GM19372 (cell line): ENCODE data around the gene KLK15.

Experiments used
- ATAC-seq: cut with Tn5 transposase; IDR thresholded peaks from one replicate; pipeline ENCODE4 v1.9.1; 2021; ENCODE audit warnings: mild to moderate bottlenecking, low read depth, moderate library complexity; ENCODE audit not compliant: unreplicated experiment

The KLK15 gene

DNA sequence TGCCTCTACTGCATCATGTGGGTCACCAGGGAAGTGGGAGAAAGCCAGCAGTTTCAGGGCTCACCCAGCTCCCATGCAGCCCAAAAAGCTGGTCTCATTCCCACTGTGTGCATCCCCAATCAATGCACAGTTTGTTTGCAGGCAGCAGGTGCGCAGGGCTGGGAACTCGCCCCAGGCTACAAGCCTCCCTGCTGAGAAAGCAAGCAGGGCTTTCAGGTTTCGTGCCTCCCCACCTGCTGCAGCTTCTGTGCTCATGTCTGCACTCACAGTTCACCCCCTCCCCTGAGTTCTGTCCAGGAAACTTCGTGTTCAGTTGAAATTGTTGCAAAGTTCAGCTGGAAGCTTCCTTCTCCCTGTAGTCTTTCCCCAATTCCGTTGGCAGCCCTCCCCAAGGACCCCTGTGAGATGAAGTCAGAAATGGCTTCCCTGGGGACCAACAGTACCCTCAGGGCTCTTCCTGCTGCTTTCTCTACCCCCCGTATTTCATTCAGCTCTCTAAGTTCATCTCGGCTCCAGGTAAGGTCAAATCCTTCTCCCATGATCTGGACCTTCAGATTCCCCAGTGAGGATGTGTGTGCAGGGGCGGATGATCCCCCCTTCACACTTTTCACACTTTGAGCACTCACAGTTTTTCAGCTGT, 11.0 kb upstream of the KLK15 start:
- ATAC-seq, result no peak

DNA sequence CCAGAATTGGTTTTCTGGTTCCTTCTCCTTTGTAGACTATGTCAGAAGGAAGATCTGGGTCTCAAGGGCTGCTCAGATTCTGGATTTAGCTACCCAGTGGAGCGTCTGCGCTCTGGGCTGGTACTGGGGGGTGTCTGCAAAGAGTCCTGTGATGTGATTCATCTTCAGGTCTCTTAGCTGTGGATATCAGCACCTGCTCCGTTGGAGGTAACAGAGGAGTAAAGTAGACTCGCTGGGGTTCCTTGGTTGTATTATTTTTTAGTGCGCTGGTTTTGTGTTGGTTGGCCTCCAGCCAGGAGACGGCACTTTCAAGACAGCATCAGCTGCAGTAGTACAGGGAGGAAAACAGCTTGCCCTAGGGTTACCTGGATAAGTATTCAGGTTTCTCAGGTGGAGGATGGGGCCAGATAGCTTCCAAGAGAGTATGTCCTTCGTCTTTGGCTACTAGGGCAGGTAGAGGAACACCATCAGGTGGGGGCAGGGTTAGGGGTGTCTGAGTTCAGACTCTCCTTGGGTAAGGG, 10.4 kb upstream of the KLK15 start:
- ATAC-seq, result no peak

DNA sequence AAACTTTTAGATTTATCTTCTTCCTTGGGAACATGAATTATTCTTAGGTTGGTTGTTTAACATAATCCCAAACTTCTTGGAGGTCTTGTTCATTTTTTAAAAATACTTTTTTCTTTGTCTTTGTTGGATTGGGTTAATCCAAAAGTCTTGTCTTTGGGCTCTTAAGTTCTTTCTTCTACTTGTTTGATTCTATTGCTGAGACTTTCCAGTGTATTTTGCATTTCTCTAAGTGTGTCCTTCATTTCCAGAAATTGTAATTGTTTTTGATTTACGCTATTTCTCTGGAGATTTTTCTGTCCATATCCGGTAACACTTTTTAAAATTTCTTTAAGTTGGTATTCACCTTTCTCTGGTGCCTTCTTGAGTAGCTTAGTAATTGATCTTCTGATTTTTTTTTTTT, 9.8 kb upstream of the KLK15 start:
- no peak for ATAC-seq

DNA sequence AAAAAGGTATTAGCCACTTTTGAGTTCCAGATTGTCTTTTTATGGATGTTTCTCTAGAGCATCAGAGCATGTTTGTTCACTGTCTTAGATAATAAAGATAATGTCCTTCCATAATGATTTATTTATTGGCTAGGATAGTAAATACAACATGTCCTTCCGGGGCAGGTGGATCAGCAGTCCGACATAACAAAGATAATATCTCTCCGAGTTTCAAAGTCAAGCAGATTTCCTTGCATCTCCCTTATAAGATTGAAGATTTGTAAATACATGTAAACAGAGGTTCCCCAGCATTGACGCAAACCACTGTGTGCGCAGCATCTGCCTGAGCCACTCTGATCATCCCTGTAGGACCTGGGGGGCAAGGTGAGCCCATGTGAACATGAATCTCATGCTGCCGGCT, 8.8 kb upstream of the KLK15 start:
- no peak for ATAC-seq

DNA sequence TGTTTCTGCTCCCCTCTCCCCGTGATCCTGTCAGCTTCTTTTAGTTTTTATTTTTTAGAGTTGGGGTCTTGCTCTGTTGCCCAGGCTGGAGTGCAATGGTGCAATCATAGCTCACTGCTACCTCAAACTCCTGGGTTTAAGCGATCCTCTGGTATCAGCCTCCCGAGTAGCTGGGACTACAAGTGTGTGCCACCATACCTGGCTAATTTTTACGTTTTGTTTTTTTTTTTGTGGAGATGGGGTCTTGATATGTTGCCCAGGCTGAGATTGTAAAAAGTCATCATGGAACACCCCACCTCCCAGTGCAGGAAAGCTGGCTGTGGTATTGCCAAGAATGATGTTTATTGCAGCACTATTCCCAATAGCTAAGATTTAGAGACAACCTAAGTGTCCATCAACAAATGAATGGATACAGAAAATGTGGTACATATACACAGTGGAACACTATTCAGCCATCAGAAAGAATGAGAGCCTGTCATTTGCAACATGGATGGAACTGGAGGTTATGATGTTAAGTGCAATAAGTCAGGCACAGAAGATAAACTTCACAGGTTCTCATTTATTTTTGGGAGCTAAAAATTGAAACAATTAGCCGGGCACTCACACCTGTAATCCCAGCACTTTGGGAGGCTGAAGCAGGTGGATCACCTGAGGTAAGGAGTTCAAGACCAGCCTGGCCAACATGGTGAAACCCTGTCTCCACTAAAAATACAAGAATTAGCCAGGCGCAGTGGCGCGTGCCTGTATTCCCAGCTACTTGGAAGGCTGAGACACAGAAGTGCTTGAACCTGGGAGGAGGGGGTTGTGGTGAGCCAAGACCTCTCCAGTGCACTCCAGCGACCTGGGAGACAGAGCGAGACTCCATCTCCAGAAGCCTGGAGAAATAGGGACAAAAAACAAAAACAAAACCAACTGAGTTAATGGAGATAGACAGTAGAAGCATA, 6.6 kb upstream of the KLK15 start:
- no peak for ATAC-seq

DNA sequence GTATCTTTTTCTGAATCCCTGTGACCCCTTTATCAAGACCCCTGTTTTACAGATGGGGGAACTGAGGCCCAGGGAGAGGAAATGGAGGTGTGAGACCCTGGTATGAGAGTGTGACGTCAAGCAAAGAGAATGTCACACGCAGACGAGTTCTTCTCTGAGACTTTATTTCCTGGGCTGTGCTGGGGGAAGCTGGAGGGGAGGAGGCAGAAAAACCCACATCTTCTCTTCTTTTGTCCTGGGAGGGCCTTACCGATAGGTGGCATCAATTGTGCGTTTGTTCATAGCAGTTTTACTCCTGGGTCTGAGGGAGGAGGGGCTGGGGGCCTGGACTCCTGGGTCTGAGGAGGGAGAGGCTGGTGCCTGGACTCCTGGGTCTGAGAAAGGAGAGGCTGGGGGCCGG, 4.9 kb upstream of the KLK15 start:
- ATAC-seq, result no peak

DNA sequence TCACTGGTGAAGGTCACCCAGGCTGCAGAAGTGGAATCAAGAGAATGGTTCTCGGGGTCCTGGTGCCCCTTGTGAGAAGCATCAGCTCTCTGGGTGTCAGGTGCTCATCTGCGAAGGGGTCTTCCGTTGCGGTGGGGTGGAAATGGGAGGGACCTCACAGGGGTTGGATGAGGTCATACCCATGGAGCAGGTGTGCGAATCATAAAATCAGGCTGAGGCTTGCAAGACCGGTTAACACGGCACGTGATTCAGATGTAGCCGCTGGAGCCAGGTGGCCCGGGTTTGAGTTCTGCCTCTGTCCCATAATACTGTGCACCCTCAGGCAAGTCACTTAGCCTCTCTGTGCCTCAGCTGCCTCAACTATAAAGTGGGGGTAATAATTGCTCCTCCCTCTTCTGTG, 3.9 kb upstream of the KLK15 start:
- no peak for ATAC-seq

DNA sequence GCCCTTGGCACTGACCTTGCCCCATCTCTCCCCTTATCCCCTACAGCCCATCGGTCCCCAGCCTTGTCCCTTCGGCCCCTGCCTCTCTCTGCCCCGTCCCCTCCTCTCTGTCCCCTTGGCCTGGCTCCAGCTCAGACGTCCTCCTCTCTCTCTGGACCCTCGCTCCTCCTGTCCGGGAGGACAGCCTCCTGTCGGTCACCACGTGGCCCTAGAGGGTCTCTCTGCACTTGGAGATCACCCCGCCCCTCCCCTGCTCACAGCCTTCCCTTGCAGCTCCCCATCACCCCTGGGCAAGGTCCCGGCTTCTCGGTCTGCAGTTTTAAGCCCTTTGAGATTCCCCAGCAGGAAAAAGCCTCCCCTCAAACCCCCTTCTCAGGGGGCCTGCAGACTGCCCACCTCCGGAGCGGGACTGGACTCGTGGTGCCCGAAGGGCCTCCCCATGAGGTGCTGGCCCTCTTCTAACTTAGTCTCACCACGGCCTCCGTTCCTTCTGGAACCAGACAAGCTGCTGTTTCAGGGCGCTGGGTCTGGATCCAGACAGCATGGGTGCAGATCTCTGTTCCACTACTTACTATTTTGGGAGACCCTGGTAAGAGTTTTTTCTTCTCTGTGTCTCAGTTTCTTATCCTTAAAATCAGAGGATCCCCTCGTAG, 3.3 kb upstream of the KLK15 start:
- ATAC-seq, result no peak

DNA sequence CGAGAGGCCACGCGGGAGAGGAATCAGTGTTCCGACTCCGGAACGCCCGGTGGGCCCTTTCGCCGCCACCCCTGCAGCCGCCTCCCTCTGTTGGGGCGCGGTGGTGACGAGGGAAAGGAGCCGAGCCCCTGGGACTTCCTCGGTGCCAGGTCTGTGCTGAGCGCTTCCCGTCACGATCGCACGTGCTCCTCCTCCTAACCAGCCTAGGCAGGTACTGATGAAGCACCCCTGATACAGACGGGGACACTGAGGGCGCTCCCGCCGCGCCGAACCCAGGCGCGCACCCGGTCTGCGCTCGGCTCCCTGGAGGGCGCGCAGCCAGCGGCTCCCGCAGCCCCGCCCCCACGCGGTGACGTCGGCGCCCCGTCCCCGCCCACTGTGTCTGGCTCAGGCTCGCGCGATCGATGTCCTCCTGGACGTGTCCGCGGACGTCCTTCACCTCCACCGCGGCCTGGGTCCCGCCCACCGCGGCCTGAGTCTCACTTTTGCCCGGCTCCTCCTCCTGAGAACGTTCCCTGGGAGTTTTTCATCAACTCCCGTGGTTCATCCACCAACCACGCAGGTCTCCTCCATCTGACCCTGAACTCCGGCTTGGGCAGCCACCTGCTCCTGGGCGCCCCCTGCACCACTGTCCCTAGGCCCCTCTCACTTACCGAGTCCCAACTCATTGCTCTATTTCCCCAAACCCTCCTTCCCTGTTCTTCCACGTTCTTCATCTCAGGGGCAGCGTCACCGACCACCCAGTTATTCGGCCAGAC, 2.6 kb upstream of the KLK15 start:
- ATAC-seq, result peak; percentile 84

DNA sequence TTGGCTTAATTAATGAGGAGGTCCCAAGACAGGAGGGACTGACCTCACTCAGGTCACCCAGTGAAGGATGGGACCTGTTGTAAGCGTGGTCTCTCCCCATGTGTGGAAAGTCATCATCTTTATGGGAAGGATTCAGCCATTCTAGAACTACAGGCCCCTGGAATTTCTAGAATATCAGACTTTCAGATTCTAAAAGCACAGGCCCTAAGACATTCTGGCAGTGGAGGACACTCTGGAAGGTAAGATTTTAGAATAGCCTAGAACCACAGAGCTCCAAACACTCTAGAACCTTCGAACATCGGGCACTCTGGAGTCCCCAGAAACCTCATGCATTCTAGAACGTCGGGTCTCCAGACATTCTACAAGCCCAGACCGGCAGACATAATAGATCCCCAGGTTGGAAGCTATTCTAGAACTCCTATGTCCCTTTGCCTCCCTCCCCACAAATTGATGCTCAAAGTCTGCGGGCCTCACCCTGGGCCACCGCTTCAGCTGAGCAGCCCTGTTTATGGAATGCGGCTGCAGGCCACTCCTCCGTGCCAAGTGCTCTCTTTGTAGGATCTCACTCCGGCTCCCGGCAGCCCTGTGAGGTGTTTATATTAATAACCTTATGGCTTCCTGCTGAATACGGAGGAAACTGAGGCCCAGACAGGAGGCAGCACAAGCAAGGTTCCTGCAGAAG, 1.9 kb upstream of the KLK15 start:
- no peak for ATAC-seq

DNA sequence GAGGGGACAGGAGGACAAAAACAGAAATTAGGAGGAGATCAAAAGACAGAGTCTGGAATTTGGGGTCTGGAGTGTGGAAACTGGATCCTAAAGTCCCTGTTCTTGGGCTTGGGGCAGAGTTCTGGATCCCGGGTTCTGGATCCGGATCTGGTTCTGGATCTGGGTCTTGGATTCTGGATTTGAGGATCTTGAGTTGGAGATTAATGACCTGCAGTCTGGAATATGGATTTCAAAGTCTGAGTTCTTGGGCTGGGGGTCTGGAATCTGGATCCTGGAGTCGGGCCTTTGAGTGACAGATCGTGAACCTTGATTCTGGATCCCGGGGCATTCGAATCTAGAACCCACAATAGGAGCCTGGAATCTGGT, 411 bp upstream of the KLK15 start:
- ATAC-seq, result no peak

DNA sequence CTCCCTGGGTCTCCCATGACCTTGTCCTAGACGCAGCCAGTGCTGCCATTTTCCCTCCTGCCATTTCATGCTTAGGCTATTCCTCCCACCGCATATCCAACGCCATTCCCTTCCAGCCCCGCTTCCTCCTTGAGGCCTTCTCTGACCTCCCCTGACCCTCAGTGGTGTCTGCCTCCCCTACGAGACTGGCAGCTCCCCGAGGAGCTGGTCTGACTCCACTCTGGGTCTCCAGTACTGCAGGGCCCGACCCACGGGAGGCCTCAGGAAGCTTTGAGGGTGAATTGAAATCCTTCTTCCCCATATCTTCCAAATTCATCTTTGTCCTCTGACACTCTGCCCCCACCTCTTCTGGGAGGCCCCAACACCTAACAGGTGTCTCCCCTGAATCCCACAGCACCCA, 708 bp downstream of the KLK15 start:
- ATAC-seq, result no peak

DNA sequence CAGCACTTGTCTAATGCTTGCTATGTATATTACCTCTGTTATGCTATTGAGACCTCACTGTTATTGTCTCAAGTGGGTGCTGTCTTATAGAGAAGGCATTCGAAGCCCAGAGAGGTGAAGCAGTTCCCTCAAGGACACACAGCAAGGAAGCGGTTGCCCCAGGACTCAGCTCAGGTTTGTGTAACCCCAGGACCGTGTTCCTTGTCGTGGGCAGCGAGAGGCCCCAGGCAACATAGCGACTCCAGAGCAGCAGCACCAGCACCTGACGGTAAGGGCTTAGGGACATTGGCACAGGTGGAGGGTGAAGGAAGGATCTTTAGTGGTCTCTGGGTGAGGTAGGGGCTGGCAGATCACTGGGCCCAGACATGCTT, 2.4 kb downstream of the KLK15 start:
- no peak for ATAC-seq

DNA sequence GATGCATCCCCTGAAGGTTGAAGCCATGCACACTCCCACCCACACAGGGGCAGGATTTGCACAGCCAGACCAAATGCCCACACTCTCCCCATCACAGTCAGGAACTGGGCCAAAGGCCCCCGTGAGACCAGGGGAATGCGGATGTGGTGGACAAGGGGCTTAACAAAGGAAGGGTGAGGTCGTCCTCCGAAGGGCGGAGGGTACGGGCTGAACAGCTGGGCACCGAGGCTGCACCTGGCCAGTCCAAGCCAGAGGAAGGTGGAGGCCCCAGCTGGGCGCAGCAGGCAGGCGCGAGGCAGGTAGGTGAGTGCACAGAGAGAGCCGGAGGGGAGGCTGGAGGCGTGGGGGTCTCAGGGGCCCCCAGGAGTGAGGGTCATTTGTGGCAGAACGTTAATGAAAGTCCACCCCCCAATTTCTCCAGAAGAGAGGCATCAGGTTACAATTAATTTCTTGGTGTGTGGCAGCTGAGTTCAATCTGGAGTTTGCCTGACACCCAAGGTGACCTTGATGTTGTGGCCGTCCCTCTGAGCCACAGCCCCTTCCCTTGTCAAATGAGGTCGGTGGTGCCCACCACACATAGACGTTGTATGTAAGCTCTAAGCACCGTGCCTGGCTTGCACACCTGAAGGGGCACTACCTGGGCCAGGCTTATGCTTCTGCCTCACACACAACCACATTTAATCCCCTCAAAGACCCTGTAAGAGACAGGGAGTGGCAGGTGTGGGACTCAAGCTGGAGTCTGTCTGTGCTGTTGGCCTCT, 2.9 kb downstream of the KLK15 start:
- no peak for ATAC-seq

DNA sequence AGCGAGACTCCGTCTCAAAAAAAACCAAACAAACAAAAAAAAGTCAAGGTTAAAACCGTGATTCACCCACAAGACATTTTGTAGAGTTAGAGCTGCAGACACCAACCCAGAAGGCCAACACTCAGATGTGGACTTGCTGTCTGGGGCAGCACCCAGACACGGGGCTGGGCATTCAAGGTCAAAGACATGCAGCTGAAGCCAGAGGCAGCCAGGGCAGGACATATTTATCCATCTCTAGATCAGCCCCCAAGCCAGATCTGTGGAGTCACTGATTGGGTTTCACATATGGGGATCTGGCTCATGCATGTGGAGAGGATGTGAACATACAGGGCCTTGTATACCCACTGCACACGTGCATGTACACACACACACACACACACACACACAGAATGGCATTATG, 3.6 kb downstream of the KLK15 start:
- no peak for ATAC-seq

DNA sequence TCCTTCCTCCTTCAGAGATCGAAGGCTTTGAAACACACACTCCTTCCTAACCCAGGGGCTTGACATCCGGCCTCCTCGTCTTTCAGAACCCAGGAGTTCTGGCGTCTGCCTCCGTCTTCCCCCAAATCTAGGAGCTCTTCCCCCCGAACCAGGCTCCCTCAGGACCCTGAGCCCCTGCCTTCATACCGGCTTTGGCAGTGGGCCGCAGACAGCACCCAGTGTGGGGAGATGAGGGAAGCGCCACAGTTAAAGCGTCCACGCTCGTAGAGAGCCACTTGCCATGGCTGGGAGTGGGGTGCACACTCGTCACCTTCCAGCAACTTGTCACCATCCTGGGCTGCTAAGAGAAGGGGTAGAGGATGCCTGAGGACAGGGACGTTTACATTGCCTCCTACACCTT, 5.9 kb downstream of the KLK15 start:
- ATAC-seq, result no peak

DNA sequence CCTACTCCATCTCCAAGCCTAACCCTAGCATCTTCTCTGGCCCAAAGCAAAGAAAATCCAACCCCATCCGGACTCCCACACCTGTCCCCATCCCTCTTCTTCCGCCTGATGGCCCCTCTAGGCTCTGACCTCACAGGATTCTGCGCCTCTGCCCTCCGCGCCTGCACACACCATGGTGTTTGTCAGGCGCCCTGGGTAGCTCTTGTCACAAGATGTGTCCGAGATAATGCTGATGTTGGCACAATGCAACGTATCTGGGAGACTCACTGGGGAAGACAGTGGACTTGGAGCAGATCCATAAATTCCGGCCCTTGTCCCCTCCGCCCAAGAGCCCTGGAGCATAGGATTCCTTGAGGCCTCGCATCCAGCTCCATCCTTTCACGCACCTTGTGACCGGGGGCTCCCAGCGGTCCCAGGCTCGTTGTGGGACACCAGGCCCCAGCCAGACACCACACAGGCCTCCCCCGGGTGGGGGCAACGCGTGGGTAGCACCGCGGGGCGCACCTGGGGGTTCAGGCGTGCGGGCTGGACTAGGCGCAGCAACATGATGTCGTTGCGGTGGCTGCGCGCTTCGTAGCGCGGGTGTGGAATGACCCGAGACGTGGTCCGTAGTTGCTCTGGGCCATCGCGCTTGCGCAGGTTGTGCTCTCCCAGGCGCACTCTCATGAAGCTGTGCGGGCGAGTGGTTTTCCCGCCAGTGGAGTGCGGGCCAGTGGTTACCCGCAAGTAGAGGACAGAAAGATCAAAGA, 6.7 kb downstream of the KLK15 start:
- ATAC-seq, result no peak

DNA sequence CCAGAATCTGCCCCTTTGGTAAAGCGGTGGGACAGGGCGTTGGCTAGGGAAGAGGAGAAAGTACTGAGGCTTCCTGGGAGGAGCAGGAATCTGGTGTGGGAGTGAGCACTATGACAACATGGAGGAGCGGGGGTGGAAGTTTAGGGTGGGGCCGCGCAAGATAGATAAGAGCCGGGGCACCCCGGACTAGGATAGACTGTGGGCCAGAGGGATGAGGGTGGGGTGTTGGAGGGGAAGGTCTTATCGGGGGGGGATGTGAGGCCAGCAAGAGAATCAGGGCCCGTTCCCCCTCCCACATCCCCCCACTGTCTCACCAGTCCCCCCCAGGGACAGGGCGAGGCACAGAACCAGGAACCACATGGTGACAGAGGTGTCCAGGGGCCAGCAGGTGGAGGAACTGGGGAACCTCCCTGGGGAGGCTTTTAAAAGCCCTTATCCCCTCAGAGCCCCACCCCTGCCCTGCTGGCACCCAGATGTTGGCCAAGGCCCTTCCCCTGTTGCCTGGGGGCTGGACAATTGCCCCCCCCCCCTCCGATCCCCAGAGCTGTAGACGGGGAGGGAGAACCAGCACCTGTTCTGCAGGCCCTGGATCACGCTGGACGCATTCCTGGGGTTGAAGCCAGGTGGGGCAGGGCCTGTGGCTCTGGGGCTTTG, 9.9 kb downstream of the KLK15 start, which contains the start of gene KLK1:
Gene KLK1 (minus strand): TSS at position 399 of the 654 bp plus-strand sequence. CDS start 39 bp downstream, at position 360.
- ATAC-seq, result no peak
